ENCODE measurements around the gene HLA-DPA1. TPM values are rescaled to one million over a fixed set of nuclear protein-coding genes. Genes with fewer than 3 reads are reported as not detected.
"Not testable (repeated sequence)": the region's sequence is repeated elsewhere in the genome, so short reads cannot be mapped to it uniquely, and the experiment has no call there.

HLA-DPA1 gene
- total RNA-seq, 2 experiments from 2014 or later: 12.1 to 15.3 TPM

GRCh38 chr6:33072508-33073100 lies 845 bp downstream of the HLA-DPA1 start:
- H3K27me3 Mint-ChIP-seq (ENCODE audit: low read depth): peaks cover 4% of the 10 kb centered on the region
- intact Hi-C loops (cut with micrococcal nuclease): no loop called here
- peaks cover 23% of the 10 kb centered on the region for H3K4me1 Mint-ChIP-seq (ENCODE audit: low read depth)
- DNase-seq: no peak
- no peaks in the 10 kb centered on the region for H3K9me3 Mint-ChIP-seq
- CTCF ChIA-PET: interaction anchor here (0.6 to 1.6 kb wide), 3 partner anchors 11 to 148 kb away, joined by 5 to 8 read pairs (median 6); no protein-coding TSS in a partner anchor
- no peaks in the 10 kb centered on the region for H3K36me3 Mint-ChIP-seq (ENCODE audit: low read depth)
- H3K27ac Mint-ChIP-seq: no peak overlapping the region
- H3K4me3 Mint-ChIP-seq: peak overlapping the region; percentile 15

GRCh38 chr6:33071569-33071968 lies 1.9 kb downstream of the HLA-DPA1 start:
- Mint-ChIP-seq H3K27me3 (ENCODE audit: low read depth) (peaks cover 4% of the 10 kb centered on the region), H3K9me3 (no peaks in the 10 kb centered on the region), H3K36me3 (ENCODE audit: low read depth) (no peaks in the 10 kb centered on the region), H3K4me3 (no peak overlapping the region), H3K4me1 (ENCODE audit: low read depth) (peaks cover 21% of the 10 kb centered on the region), H3K27ac (no peak overlapping the region)
- DNase-seq: no peak
- CTCF ChIA-PET: no interaction called here
- intact Hi-C loops (cut with micrococcal nuclease): no loop called here

- Mint-ChIP-seq H3K36me3 (ENCODE audit: low read depth) (no peaks in the 10 kb centered on the region), H3K27ac (no peak overlapping the region), H3K4me3 (no peak overlapping the region), H3K27me3 (ENCODE audit: low read depth) (peaks cover 4% of the 10 kb centered on the region), H3K4me1 (ENCODE audit: low read depth) (peaks cover 20% of the 10 kb centered on the region), H3K9me3 (no peaks in the 10 kb centered on the region)
- CTCF ChIA-PET: no interaction called here
- intact Hi-C loops (cut with micrococcal nuclease): no loop called here
- DNase-seq: no peak
These were observed 2.5 kb downstream of the HLA-DPA1 start for GRCh38 chr6:33070909-33071308.

- peaks cover 4% of the 10 kb centered on the region for H3K27me3 Mint-ChIP-seq (ENCODE audit: low read depth)
- DNase-seq: no peak
- H3K4me3 Mint-ChIP-seq: no peak overlapping the region
- intact Hi-C loops (cut with micrococcal nuclease): no loop called here
- H3K4me1 Mint-ChIP-seq (ENCODE audit: low read depth): peaks cover 10% of the 10 kb centered on the region
- no peak overlapping the region for H3K27ac Mint-ChIP-seq
- CTCF ChIA-PET: no interaction called here
- H3K36me3 Mint-ChIP-seq (ENCODE audit: low read depth): no peaks in the 10 kb centered on the region
- H3K9me3 Mint-ChIP-seq: no peaks in the 10 kb centered on the region
These were observed 4.3 kb downstream of the HLA-DPA1 start for GRCh38 chr6:33069021-33069738.

GRCh38 chr6:33066917-33067521 lies 6.4 kb downstream of the HLA-DPA1 start:
- intact Hi-C loops (cut with micrococcal nuclease): no loop called here
- Mint-ChIP-seq H3K27me3 (ENCODE audit: low read depth) (peaks cover 4% of the 10 kb centered on the region), H3K27ac (no peak overlapping the region), H3K36me3 (ENCODE audit: low read depth) (no peaks in the 10 kb centered on the region), H3K9me3 (no peaks in the 10 kb centered on the region), H3K4me3 (no peak overlapping the region), H3K4me1 (ENCODE audit: low read depth) (peaks cover 2% of the 10 kb centered on the region)
- no peak for DNase-seq
- CTCF ChIA-PET: no interaction called here

- CTCF ChIA-PET: no interaction called here
- H3K36me3 Mint-ChIP-seq (ENCODE audit: low read depth): no peaks in the 10 kb centered on the region
- H3K27me3 Mint-ChIP-seq (ENCODE audit: low read depth): peaks cover 4% of the 10 kb centered on the region
- H3K9me3 Mint-ChIP-seq: no peaks in the 10 kb centered on the region
- H3K4me1 Mint-ChIP-seq (ENCODE audit: low read depth): no peaks in the 10 kb centered on the region
- no peak overlapping the region for H3K4me3 Mint-ChIP-seq
- no peak for DNase-seq
- no peak overlapping the region for H3K27ac Mint-ChIP-seq
- intact Hi-C loops (cut with micrococcal nuclease): no loop called here
These were observed 8.1 kb downstream of the HLA-DPA1 start for GRCh38 chr6:33065312-33065711.

GRCh38 chr6:33064723-33065122 lies 8.7 kb downstream of the HLA-DPA1 start:
- intact Hi-C loops (cut with micrococcal nuclease): no loop called here

GRCh38 chr6:33063435-33063834 lies 10.0 kb downstream of the HLA-DPA1 start:
- DNase-seq; H3K9me3 Mint-ChIP-seq; H3K27ac Mint-ChIP-seq; H3K4me1 Mint-ChIP-seq (ENCODE audit: low read depth); H3K36me3 Mint-ChIP-seq (ENCODE audit: low read depth); CTCF ChIA-PET; H3K4me3 Mint-ChIP-seq; intact Hi-C loops (cut with micrococcal nuclease); H3K27me3 Mint-ChIP-seq (ENCODE audit: low read depth): not testable (repeated sequence)

More at GRCh38 chr6:33064723-33065122, 8.7 kb downstream of the HLA-DPA1 start:
- Mint-ChIP-seq H3K4me3 (no peak overlapping the region), H3K9me3 (no peaks in the 10 kb centered on the region), H3K36me3 (ENCODE audit: low read depth) (no peaks in the 10 kb centered on the region), H3K27me3 (ENCODE audit: low read depth) (peaks cover 4% of the 10 kb centered on the region), H3K27ac (no peak overlapping the region), H3K4me1 (ENCODE audit: low read depth) (no peaks in the 10 kb centered on the region)
- CTCF ChIA-PET: no interaction called here
- DNase-seq: no peak

- H3K4me1 Mint-ChIP-seq (ENCODE audit: low read depth): no peaks in the 10 kb centered on the region
- intact Hi-C loops (cut with micrococcal nuclease): no loop called here
- H3K4me3 Mint-ChIP-seq: no peak overlapping the region
- peaks cover 4% of the 10 kb centered on the region for H3K27me3 Mint-ChIP-seq (ENCODE audit: low read depth)
- no peaks in the 10 kb centered on the region for H3K9me3 Mint-ChIP-seq
- no peak overlapping the region for H3K27ac Mint-ChIP-seq
- DNase-seq: no peak
- CTCF ChIA-PET: interaction anchor here (0.7 to 1.0 kb wide), 2 partner anchors 10 to 223 kb away, joined by 3 to 6 read pairs; partner anchors contain the start of gene TAP2
- no peaks in the 10 kb centered on the region for H3K36me3 Mint-ChIP-seq (ENCODE audit: low read depth)
These were observed 11.5 kb downstream of the HLA-DPA1 start for GRCh38 chr6:33061987-33062386.

GRCh38 chr6:33057222-33058150 lies 16.0 kb downstream of the HLA-DPA1 start:
- Mint-ChIP-seq H3K27ac (no peak overlapping the region), H3K4me1 (ENCODE audit: low read depth) (no peaks in the 10 kb centered on the region), H3K36me3 (ENCODE audit: low read depth) (no peaks in the 10 kb centered on the region), H3K4me3 (no peak overlapping the region), H3K9me3 (no peaks in the 10 kb centered on the region), H3K27me3 (ENCODE audit: low read depth) (no peaks in the 10 kb centered on the region)
- CTCF ChIA-PET: no interaction called here
- DNase-seq: no peak
- intact Hi-C loops (cut with micrococcal nuclease): no loop called here

- Mint-ChIP-seq H3K36me3 (ENCODE audit: low read depth) (no peaks in the 10 kb centered on the region), H3K4me1 (ENCODE audit: low read depth) (no peaks in the 10 kb centered on the region), H3K9me3 (no peaks in the 10 kb centered on the region), H3K4me3 (no peak overlapping the region), H3K27ac (no peak overlapping the region), H3K27me3 (ENCODE audit: low read depth) (peaks cover 17% of the 10 kb centered on the region)
- intact Hi-C loops (cut with micrococcal nuclease): no loop called here
- CTCF ChIA-PET: no interaction called here
- no peak for DNase-seq
These were observed 20.2 kb downstream of the HLA-DPA1 start for GRCh38 chr6:33053230-33053629.

GRCh38 chr6:33052627-33053026 lies 20.8 kb downstream of the HLA-DPA1 start:
- H3K4me3 Mint-ChIP-seq: no peak overlapping the region
- no peak for DNase-seq
- intact Hi-C loops (cut with micrococcal nuclease): no loop called here
- no peak overlapping the region for H3K27ac Mint-ChIP-seq
- H3K36me3 Mint-ChIP-seq (ENCODE audit: low read depth): no peaks in the 10 kb centered on the region
- H3K27me3 Mint-ChIP-seq (ENCODE audit: low read depth): peaks cover 17% of the 10 kb centered on the region
- no peaks in the 10 kb centered on the region for H3K4me1 Mint-ChIP-seq (ENCODE audit: low read depth)
- no peaks in the 10 kb centered on the region for H3K9me3 Mint-ChIP-seq
- CTCF ChIA-PET: no interaction called here

Measured in activated naive CD4-positive, alpha-beta T cell treated with anti-CD3 and anti-CD28 coated beads for 36 hours (primary cell).